Natural killer cell (primary cell): Measurements from ENCODE around the gene HELT. TPM values are rescaled to one million over a fixed set of nuclear protein-coding genes. Genes with fewer than 3 reads are reported as not detected.
"Not testable (repeated sequence)": the region's sequence is repeated elsewhere in the genome, so short reads cannot be mapped to it uniquely, and the experiment has no call there.

Experiments used
- ATAC-seq, 3 donors: fragments of 150-1000 bp in 2 of 3; fragments of 200-7000 bp in 1 of 3; cut with Tn5 transposase; 1 replicate in 1 of 3; 2 replicates in 2 of 3; pipeline ENCODE4 v1.10.0; 2021; ENCODE audit warnings: mild to moderate bottlenecking in 2 of 3, moderate library complexity in 2 of 3
- DNase-seq, 2 donors: peaks; one replicate each; pipeline versions ENCODE4 v3.0.0 to v3.0.0-alpha.2; 2013 to 2021; ENCODE audit warnings: mixed read lengths in 1 of 2
- H3K27ac ChIP-seq: one replicate; pipeline ENCODE4 v1.5.1; 2013; ENCODE audit warnings: mild to moderate bottlenecking, low read length
- H3K27me3 ChIP-seq: one replicate; pipeline ENCODE4 v1.6.1; 2013; ENCODE audit warnings: low read length; ENCODE audit not compliant: control insufficient read depth, insufficient read depth
- H3K36me3 ChIP-seq: one replicate; pipeline ENCODE4 v1.6.1; 2013; ENCODE audit warnings: low read length; ENCODE audit not compliant: control insufficient read depth, insufficient read depth
- H3K4me1 ChIP-seq: one replicate; pipeline ENCODE4 v1.6.1; 2013; ENCODE audit warnings: low read length; ENCODE audit not compliant: control insufficient read depth, insufficient read depth
- H3K4me3 ChIP-seq: one replicate; pipeline ENCODE4 v1.5.1; 2013; ENCODE audit warnings: low read length
- H3K9me3 ChIP-seq: one replicate; pipeline ENCODE4 v1.6.1; 2013; ENCODE audit warnings: low read length; ENCODE audit not compliant: control insufficient read depth, insufficient read depth
- H3K27ac Mint-ChIP-seq, 2 donors: one replicate each; pipeline ENCODE4 v1.8.0; 2022; ENCODE audit warnings: mild to moderate bottlenecking in 2 of 2, mixed read lengths in 2 of 2, moderate library complexity in 1 of 2
- H3K27me3 Mint-ChIP-seq, 2 donors: one replicate each; pipeline ENCODE4 v1.8.0; 2022; ENCODE audit warnings: low read depth in 2 of 2, mixed read lengths in 2 of 2
- H3K36me3 Mint-ChIP-seq: one replicate; pipeline ENCODE4 v1.8.0; 2022; ENCODE audit warnings: mixed read lengths
- H3K4me1 Mint-ChIP-seq, 2 donors: one replicate each; pipeline ENCODE4 v1.8.0; 2022; ENCODE audit warnings: mixed read lengths in 2 of 2
- H3K4me3 Mint-ChIP-seq: one replicate; pipeline ENCODE4 v1.8.0; 2022; ENCODE audit warnings: mild to moderate bottlenecking, moderate library complexity, mixed read lengths
- H3K9me3 Mint-ChIP-seq, 2 donors: one replicate each; pipeline ENCODE4 v1.8.0; 2022; ENCODE audit warnings: mixed read lengths in 2 of 2
- WGBS: methylation state at CpG from one replicate; pipeline ENCODE4 v1.1.7; 2013; ENCODE audit warnings: missing lambda C conversion rate; ENCODE audit not compliant: insufficient coverage; 5-methylcytosine and 5-hydroxymethylcytosine counted together
- intact Hi-C: fragments of 100-400 bp; cut with micrococcal nuclease; formaldehyde crosslinking; loops from one replicate; pipeline ENCODE4 v1.14.2; 2022
- total RNA-seq, 4 donors: library from RNA; stranded (reverse); fragments of 120-200 nt in 1 of 4; gene quantifications; one replicate each; pipeline versions ENCODE4 v1.2.3 to v1.2.4, GENCODE V29; 2013 to 2022
- TF ChIP-seq, protein P1 (sequence below): fragments of 200-600 bp; IDR thresholded peaks from one replicate; pipeline ENCODE4 v1.8.0; 2022; ENCODE audit warnings: antibody characterized with exemption

HELT gene
- total RNA-seq, 3 donors from 2014 or later (not counting 1 experiment from before 2014, with no cell fraction given), result not detected

DNA sequence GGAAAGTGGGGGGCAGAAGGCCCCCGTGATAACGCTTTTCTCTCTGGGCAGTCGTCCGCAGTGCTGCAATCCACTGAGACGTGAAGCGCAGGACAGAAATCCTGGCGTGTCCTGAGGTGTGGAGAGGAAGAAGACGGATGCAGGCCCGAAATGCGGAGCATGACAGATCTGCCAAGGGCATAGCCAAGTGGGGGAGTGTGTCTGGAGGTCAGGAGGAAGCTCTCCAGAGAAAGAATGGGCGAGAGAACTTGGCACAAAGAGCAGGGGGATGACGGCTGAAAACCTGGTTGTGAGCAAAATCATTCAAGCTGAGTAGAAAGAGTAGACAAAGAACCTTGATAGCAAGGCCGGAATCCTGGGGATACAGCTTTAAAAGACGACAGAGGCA is 23.7 kb upstream of the HELT start:
- Histone ChIP-seq H3K4me3 (no peak overlapping the region), H3K27ac (no peak overlapping the region), H3K27me3 (no peaks in the 10 kb centered on the region), H3K9me3 (no peaks in the 10 kb centered on the region), H3K4me1 (no peaks in the 10 kb centered on the region), H3K36me3 (no peaks in the 10 kb centered on the region)
- Mint-ChIP-seq H3K9me3 (no peaks in the 10 kb centered on the region), H3K4me3 (no peak overlapping the region), H3K4me1 (no peaks in the 10 kb centered on the region), H3K27ac (no peak overlapping the region), H3K36me3 (no peaks in the 10 kb centered on the region), H3K27me3 (peaks cover 0 to under 1% of the 10 kb centered on the region in 2 donors)
- TF ChIP-seq, protein P1, sequence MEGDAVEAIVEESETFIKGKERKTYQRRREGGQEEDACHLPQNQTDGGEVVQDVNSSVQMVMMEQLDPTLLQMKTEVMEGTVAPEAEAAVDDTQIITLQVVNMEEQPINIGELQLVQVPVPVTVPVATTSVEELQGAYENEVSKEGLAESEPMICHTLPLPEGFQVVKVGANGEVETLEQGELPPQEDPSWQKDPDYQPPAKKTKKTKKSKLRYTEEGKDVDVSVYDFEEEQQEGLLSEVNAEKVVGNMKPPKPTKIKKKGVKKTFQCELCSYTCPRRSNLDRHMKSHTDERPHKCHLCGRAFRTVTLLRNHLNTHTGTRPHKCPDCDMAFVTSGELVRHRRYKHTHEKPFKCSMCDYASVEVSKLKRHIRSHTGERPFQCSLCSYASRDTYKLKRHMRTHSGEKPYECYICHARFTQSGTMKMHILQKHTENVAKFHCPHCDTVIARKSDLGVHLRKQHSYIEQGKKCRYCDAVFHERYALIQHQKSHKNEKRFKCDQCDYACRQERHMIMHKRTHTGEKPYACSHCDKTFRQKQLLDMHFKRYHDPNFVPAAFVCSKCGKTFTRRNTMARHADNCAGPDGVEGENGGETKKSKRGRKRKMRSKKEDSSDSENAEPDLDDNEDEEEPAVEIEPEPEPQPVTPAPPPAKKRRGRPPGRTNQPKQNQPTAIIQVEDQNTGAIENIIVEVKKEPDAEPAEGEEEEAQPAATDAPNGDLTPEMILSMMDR, result no peak
- intact Hi-C loops, result no loop called here
- ATAC-seq (no peak), DNase-seq (no peak)
- WGBS, result 88% methylated on average over 14 of the region's 14 CpGs

DNA sequence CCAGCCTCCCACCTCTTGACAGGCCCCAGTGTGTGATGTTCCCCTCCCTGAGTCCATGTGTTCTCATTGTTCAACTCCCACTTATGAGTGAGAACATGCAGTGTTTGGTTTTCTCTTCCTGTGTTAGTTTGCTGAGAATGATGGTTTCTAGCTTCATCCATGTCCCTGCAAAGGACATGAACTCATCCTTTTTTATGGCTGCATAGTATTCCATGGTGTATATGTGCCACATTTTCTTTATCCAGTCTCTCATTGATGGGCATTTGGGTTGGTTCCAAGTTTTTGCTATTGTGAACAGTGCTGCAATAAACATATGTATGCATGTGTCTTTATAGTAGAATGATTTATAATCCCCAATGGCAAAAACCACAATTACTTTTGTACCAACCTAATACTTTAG is 20.6 kb upstream of the HELT start:
- H3K27ac ChIP-seq, ATAC-seq, H3K27ac Mint-ChIP-seq, DNase-seq, H3K36me3 ChIP-seq, H3K4me1 Mint-ChIP-seq, H3K9me3 ChIP-seq, intact Hi-C loops, H3K4me3 Mint-ChIP-seq, H3K36me3 Mint-ChIP-seq, H3K4me1 ChIP-seq, H3K4me3 ChIP-seq, H3K27me3 ChIP-seq, H3K9me3 Mint-ChIP-seq: not testable (repeated sequence)
- peaks cover 2 to 14% of the 10 kb centered on the region in 2 donors for H3K27me3 Mint-ChIP-seq

DNA sequence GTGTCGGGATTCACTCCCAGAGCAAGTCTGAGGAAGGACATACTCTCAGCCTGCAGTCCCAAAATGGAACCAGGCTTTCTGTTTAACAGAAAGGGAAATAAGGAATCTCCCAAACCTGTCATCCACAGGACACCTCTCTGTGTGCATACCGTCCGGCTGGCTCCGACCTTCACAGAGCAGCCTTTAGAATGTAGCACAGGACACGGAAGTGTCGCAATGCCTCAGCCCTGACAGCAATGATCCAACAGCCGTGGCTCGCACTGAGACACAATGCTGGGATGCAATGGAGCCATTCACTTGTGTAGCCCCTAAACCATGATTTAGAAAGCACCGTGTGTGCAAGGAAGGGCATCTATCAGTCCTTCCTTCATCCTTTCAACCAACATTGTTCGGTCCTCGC is 15.5 kb upstream of the HELT start:
- H3K36me3 ChIP-seq, result no peaks in the 10 kb centered on the region
- Mint-ChIP-seq H3K27ac (no peak overlapping the region), H3K9me3 (no peaks in the 10 kb centered on the region), H3K4me3 (no peak overlapping the region), H3K36me3 (no peaks in the 10 kb centered on the region), H3K27me3 (peaks cover 13 to 33% of the 10 kb centered on the region in 2 donors), H3K4me1 (peaks cover 8% of the 10 kb centered on the region in 2 donors)
- no peak overlapping the region for H3K27ac ChIP-seq
- H3K4me3 ChIP-seq, result no peak overlapping the region
- 91% methylated on average over 11 of the region's 11 CpGs for WGBS
- ATAC-seq (no peak), DNase-seq (no peak)
- H3K27me3 ChIP-seq, result peaks cover 8% of the 10 kb centered on the region
- peaks cover 7% of the 10 kb centered on the region for H3K4me1 ChIP-seq
- TF ChIP-seq, protein P1, result no peak
- no peaks in the 10 kb centered on the region for H3K9me3 ChIP-seq
- intact Hi-C loops, result no loop called here

DNA sequence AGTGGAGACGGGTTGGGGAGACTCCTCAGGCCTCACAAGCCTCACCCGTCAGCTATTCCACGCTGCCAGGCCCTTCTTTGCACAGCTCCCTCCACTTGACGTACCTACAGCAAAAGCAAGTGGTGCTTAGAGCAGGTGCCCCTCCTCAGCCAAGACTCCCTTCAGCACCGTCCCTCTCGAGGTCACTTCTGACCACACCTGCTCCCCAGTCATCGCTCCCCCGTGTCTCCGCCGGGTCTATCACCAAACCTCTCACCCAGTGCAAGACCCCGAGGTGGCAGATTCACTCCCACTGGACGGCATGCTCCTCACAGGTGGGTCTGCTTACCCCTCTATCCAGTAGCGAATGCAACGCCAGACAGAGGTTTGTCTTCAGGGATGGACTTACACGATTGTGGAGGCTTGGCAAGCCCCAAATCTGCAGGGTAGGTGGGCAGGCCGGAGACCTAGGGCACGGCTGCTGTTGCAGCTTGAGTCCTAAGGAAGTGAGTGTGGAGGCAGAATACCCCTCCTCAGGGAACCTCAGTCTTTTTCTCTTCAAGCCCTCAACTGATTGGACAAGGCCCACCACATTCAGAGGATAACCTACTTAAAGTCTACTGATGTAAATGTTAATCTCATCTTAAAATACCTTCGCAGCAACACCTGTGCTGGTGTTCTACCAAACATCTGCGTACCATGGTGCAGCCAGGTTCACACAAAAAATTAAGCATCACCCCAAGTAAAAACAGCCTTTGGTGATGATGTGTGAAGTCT is 14.5 kb upstream of the HELT start:
- Mint-ChIP-seq H3K9me3 (no peaks in the 10 kb centered on the region), H3K4me1 (peaks cover 8% of the 10 kb centered on the region in 2 donors)

More for the DNA sequence above, 14.5 kb upstream of the HELT start:
- 92% methylated on average over 18 of the region's 19 CpGs for WGBS
- Histone ChIP-seq H3K27ac (no peak overlapping the region), H3K4me3 (no peak overlapping the region), H3K27me3 (peaks cover 8% of the 10 kb centered on the region), H3K9me3 (no peaks in the 10 kb centered on the region), H3K4me1 (peaks cover 7% of the 10 kb centered on the region), H3K36me3 (no peaks in the 10 kb centered on the region)
- intact Hi-C loops, result no loop called here
- ATAC-seq, result no peak
- H3K4me3 Mint-ChIP-seq, result no peak overlapping the region
- H3K27me3 Mint-ChIP-seq, result peaks cover 18 to 41% of the 10 kb centered on the region in 2 donors
- TF ChIP-seq, protein P1, result no peak
- no peaks in the 10 kb centered on the region for H3K36me3 Mint-ChIP-seq
- H3K27ac Mint-ChIP-seq, result no peak overlapping the region
- no peak for DNase-seq
